Measurements from ENCODE around the gene S100A5. TPM values are rescaled to one million over a fixed set of nuclear protein-coding genes. Genes with fewer than 3 reads are reported as not detected.
A peak's percentile ranks its signal among the peaks of the same experiment; 100 is the strongest.

Gene S100A5
- total RNA-seq, 1 donor from 2014 or later = not detected

DNA sequence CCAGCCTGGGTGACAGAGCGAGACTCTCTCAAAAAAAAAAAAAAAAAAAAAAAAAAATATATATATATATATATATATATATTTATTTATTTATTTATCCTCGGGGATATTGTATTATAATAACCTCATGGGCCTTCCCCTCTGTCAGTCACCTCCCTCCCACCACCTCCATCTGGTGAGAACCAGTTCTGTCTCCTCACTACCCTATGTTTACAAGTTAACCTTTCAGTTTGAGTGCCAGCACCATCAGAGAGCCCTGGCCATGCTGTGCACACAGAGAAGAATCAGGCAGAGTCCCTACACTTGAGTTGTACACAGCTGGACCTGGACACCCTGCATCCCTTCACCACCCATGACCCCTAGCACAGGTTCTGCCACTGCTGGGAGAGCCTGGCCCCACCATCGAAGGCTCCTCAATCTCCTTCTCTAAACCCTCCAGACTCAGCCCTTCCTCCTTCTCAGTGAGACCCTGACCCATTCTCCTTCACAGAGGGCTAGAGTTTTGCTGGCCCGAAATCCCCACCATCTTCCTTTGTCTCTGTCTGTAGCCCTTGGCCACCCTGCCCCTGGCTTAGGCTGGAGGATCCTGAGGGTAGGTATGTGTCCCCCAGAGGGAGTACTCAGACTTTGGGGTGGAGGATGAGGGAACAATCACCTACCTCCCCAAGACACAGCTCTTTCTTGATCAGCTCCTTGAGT, 1.2 kb downstream of the S100A5 start:
- FAIRE-seq = no peak
- no peak for TF ChIP-seq CTCF (IDR thresholded peaks at IDR 0.05; ENCODE audit: insufficient read depth, low read length, severe bottlenecking)
- Histone ChIP-seq H3K27me3 (ENCODE audit: control insufficient read depth, insufficient read depth, low read length) (no peaks in the 10 kb centered on the region), H3K36me3 (ENCODE audit: control insufficient read depth, insufficient read depth, low read length) (peaks cover 9% of the 10 kb centered on the region), H3K4me3 (ENCODE audit: low read depth, low read length) (no peak overlapping the region)
- no peak for DNase-seq (ENCODE audit: low read depth)

DNA sequence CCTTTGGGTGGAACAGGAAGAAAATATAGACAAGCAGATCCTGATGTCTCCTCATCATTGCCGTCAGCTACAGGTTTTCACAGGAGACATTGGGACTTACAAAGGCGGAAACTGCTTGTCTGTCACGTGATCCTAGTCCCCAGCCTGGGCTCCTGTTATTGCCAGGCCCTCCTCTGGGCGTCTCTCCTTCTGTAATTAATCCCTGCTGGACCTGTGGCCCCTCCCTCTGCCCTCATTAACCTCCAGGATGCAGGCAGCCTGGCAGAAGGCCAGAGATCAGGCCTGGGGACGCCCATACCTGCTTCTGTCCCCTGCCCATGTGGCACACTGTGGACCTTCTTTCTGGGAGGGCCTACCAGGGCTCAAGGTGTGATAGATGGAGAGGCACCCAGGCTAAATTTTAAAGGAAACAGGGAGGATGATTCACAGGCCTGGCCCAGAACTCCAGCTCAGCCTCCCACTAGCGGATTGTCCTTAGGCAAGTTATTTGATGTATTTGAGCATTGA, 2.4 kb downstream of the S100A5 start:
- TF ChIP-seq CTCF (IDR thresholded peaks at IDR 0.05; ENCODE audit: insufficient read depth, low read length, severe bottlenecking) = no peak
- FAIRE-seq (no peak), DNase-seq (ENCODE audit: low read depth) (peak; percentile 50)

DNA sequence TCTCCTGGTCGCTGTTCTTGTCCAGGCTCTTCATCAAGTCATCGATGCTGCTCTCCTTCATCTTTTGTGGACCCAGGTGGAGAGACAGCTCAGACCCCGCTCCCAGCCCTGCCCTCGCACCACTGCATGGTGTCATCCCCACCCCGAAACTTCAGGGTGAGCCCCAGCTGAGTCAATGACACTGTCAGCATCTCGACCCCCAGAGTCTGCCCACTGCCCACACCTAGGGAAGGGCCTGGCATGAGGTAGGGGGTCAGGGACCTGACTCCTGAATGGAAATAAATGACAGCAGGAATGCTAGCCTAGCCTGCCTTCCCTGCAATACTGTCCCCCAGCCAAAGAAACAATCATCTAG, 3.4 kb downstream of the S100A5 start:
- FAIRE-seq = no peak

More for the DNA sequence above, 2.4 kb downstream of the S100A5 start:
- no peaks in the 10 kb centered on the region for H3K27me3 ChIP-seq (ENCODE audit: control insufficient read depth, insufficient read depth, low read length)
- H3K4me3 ChIP-seq (ENCODE audit: low read depth, low read length) = no peak overlapping the region
- H3K36me3 ChIP-seq (ENCODE audit: control insufficient read depth, insufficient read depth, low read length) = peaks cover 9% of the 10 kb centered on the region

DNA sequence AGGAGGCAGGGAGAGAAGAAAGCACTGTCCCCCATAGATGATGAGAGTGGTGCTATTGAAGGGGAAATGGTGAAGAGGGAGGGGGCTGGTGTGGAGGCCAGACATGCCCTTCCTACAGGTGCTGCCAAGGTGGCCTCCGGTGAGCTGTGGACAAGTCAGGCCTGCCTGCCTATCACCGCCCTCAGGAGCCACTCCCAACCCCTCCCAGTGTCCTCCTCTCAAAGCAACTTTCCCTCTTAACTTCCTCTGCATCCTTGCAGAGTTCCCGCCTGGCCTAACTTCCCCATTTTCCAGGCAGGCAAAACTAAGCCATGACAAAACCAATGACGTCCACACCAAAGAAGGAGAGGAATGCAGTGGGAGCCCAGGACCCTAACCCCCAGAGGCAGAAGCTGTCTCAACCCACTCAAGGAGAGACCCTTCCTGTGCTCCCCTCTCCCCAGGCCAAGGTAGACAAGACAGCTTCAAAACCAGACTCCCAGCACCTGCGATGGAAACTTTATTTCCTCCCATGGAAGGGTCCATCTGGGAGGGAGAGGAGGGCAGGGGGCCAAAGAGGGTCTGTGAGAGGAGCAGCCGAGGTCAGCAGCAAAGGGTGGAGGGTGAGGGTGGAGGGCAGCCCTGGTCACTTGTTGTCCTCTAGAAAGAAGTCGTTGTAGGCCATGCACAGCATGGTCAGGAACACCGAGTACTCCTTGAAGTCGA, 3.9 kb downstream of the S100A5 start:
- no peak for FAIRE-seq
- H3K4me3 ChIP-seq (ENCODE audit: low read depth, low read length) = peak overlapping the region; percentile 56
- peak; percentile 68 for DNase-seq (ENCODE audit: low read depth)

More for the DNA sequence above, 3.4 kb downstream of the S100A5 start:
- Histone ChIP-seq H3K27me3 (ENCODE audit: control insufficient read depth, insufficient read depth, low read length) (no peaks in the 10 kb centered on the region), H3K4me3 (ENCODE audit: low read depth, low read length) (no peak overlapping the region), H3K36me3 (ENCODE audit: control insufficient read depth, insufficient read depth, low read length) (peaks cover 9% of the 10 kb centered on the region)
- no peak for TF ChIP-seq CTCF (IDR thresholded peaks at IDR 0.05; ENCODE audit: insufficient read depth, low read length, severe bottlenecking)
- no peak for DNase-seq (ENCODE audit: low read depth)

GRCh38 chr1:153536012-153536670, 4.6 kb downstream of the S100A5 start:
- no peak for TF ChIP-seq CTCF (IDR thresholded peaks at IDR 0.05; ENCODE audit: insufficient read depth, low read length, severe bottlenecking)
- Histone ChIP-seq H3K4me3 (ENCODE audit: low read depth, low read length) (peak overlapping the region; percentile 56), H3K27me3 (ENCODE audit: control insufficient read depth, insufficient read depth, low read length) (no peaks in the 10 kb centered on the region), H3K36me3 (ENCODE audit: control insufficient read depth, insufficient read depth, low read length) (peaks cover 9% of the 10 kb centered on the region)
- DNase-seq (ENCODE audit: low read depth) (peak; percentile 73), FAIRE-seq (no peak)

More for the DNA sequence above, 3.9 kb downstream of the S100A5 start:
- Histone ChIP-seq H3K27me3 (ENCODE audit: control insufficient read depth, insufficient read depth, low read length) (no peaks in the 10 kb centered on the region), H3K36me3 (ENCODE audit: control insufficient read depth, insufficient read depth, low read length) (peaks cover 9% of the 10 kb centered on the region)
- TF ChIP-seq CTCF (IDR thresholded peaks at IDR 0.05; ENCODE audit: insufficient read depth, low read length, severe bottlenecking) = no peak

All from bronchial epithelial cell (primary cell).